Measurements from ENCODE around the gene TSEN15.

The TSEN15 gene

GRCh38 chr1:184051485-184052193 is at the start of gene TSEN15:
TSS of gene TSEN15 (plus strand) at chr1:184051730. CDS start at chr1:184051756, 26 bp downstream.
- peak; percentile 58 to 66 for DNase-seq (ENCODE audit: low read depth in 2 of 2)

DNA sequence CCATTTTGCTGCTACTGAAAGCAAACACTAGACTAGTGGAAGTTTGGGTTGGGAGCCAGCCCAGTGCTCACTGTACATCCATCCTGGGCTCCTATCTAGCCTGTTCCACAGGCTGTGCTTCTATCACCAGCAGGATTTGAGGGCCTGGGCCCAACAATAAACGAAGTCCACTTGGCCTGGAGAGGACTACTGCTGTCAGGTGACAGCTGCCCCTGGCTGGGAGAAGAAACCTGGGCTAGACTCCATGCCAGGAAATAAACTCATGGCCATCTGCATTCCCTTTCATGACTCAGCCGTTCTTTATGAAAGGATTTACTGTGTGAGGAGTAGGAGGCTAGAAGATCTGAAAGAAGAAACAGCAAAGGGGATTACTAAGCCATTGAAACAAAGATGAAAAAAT is 49.5 kb upstream of the TSEN15 start:
- no peak for DNase-seq (ENCODE audit: low read depth in 2 of 2)

DNA sequence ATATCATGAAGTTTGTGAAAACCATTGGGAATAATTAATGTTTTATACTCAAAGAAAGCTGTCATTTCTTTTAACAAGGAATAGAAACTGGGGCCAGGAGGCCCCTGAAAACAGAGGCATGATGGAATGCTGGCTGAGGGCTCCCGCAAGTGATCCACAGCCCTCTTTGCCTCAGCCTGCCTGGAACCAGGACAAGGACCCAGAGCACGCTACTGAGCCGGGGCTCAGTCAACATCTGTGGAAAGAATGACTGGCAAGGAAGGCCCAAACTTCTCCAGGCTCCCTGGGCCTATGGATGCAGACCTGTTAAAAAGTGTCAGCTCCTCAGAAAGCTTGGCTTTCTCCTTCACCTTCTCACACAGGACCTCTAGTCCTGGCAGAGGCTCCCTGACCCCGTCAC is 46.6 kb upstream of the TSEN15 start:
- no peak for DNase-seq (ENCODE audit: low read depth in 2 of 2)

DNA sequence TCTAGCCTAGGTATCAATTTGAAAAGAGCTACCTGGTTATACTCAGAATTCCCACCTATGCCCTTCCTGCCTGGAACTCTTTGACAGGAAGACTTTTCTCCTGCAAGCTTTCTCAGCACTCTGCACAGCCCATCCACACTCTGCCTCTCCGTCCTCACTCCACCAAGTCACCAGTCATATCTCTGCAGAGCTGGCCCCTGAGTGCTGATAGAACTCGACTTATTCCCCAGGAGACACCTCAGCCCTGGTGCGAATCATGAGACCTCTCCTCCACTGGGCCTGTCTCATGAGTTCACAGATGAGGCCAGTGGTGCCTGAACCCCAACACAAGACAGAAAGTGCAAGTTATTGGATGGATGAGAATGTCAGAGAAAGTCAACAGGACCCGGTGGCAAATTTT is 46.0 kb upstream of the TSEN15 start:
- no peak for DNase-seq (ENCODE audit: low read depth in 2 of 2)

- DNase-seq (ENCODE audit: low read depth in 2 of 2) = no peak
Observed at GRCh38 chr1:184010788-184011187, 40.7 kb upstream of the TSEN15 start.

GRCh38 chr1:184012187-184012586 is 39.3 kb upstream of the TSEN15 start:
- no peak for DNase-seq (ENCODE audit: low read depth in 2 of 2)

- DNase-seq (ENCODE audit: low read depth in 2 of 2) = no peak
Observed at GRCh38 chr1:184014271-184014670, 37.3 kb upstream of the TSEN15 start.

- no peak for DNase-seq (ENCODE audit: low read depth in 2 of 2)
Observed at GRCh38 chr1:184016169-184016568, 35.4 kb upstream of the TSEN15 start.

DNA sequence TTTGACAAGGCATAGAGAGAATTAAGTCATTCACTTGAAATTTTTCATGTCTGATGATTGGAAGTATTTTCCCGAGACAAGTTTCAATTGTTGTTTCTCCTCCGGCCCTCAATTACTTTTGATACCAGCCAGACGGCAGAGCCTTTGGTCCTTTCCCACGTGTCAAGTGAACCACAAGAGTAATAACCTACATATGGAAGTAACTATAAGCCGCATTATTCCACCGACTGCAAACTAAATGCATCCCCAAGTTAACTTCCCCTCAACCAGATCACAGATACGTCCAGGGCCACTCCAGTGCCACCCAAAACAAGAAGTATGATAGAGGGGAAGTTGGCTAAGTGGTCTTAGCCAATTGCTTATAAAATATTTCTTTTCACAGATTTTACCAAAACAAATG is 34.2 kb upstream of the TSEN15 start:
- DNase-seq (ENCODE audit: low read depth in 2 of 2) = no peak

DNA sequence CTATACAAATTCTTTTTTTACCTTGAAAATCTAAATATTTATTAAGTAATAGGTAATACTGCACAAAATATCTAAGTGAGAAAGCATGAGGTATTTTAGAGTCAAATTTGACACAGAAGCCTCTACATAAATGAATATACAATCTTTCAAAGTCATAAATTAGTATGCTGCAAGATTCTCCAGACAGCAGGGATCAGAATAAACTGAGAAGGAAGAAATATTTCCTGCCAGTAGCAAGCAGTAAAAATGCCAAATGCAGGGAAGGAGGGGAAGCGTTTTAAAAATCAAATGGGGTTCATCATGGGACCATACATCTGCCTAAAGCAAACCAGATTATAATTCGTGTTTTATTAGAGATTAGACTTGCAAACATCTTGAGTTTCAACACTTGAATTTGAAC is 32.9 kb upstream of the TSEN15 start:
- no peak for DNase-seq (ENCODE audit: low read depth in 2 of 2)

GRCh38 chr1:184019069-184019468 is 32.5 kb upstream of the TSEN15 start:
- no peak for DNase-seq (ENCODE audit: low read depth in 2 of 2)

- no peak for DNase-seq (ENCODE audit: low read depth in 2 of 2)
Observed at GRCh38 chr1:184019506-184019905, 32.0 kb upstream of the TSEN15 start.

GRCh38 chr1:184020328-184020727 is 31.2 kb upstream of the TSEN15 start:
- no peak for DNase-seq (ENCODE audit: low read depth in 2 of 2)

DNA sequence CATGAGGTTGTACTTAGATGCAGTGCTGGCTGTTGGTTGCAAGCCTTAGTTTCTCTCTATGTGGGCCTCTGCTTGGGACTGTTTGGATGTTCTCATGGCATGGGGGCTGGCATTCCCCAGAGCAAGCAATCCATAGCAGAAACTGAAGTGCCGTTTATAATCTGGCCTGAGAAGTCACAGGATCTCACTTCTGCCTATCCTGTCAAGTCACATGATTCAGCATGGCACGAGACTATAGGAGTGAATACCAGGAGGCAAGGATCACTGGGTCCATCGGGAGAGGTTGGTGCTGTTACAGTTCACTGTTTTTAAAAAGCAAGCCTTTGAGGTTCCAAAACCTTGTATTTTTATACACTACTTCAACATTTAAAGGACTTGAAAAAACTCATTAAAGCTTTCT is 30.7 kb upstream of the TSEN15 start:
- DNase-seq (ENCODE audit: low read depth in 2 of 2) = no peak

- DNase-seq (ENCODE audit: low read depth in 2 of 2) = no peak
Observed at GRCh38 chr1:184021728-184022127, 29.8 kb upstream of the TSEN15 start.

GRCh38 chr1:184022668-184023067 is 28.9 kb upstream of the TSEN15 start:
- no peak for DNase-seq (ENCODE audit: low read depth in 2 of 2)

DNA sequence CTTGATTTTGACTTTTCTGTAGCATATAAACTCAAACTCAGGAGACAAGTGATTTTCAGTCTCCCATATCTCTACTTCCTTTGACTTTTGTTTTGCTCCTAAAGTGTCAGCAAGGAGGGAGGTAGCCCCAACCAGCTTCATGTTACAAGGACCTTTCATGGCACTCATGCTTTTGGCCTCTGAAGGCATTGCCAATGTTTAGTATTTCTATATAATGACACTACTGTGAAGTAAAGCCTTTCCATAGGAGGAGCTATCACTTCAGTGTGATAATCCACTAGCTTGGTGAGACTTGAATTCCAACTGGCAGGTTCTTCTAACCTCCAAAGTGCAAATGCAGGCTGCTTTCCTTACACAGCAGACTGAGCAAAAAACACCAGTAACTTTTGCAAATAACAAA is 28.4 kb upstream of the TSEN15 start:
- no peak for DNase-seq (ENCODE audit: low read depth in 2 of 2)

DNA sequence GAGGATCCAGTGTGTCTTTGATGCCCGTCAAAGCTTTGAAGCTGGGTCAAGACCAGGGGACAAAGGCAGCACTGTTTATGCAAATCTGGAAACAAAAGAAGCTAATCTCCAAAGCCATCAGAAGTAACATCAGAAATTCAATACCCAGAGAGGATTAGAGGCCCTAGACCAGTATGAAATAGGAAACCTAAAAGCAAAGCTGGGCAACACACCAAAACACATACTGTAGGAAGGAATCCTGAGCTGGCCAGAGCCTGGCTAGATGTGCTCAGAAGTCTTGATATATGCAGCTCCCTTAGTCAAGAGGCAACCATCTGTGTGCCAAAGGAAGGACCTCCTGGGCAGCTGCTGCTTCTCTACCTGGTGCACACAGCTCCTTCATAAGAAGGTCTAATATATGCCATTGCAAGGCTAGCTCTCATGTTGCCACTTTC is 26.3 kb upstream of the TSEN15 start:
- DNase-seq (ENCODE audit: low read depth in 2 of 2) = no peak

DNA sequence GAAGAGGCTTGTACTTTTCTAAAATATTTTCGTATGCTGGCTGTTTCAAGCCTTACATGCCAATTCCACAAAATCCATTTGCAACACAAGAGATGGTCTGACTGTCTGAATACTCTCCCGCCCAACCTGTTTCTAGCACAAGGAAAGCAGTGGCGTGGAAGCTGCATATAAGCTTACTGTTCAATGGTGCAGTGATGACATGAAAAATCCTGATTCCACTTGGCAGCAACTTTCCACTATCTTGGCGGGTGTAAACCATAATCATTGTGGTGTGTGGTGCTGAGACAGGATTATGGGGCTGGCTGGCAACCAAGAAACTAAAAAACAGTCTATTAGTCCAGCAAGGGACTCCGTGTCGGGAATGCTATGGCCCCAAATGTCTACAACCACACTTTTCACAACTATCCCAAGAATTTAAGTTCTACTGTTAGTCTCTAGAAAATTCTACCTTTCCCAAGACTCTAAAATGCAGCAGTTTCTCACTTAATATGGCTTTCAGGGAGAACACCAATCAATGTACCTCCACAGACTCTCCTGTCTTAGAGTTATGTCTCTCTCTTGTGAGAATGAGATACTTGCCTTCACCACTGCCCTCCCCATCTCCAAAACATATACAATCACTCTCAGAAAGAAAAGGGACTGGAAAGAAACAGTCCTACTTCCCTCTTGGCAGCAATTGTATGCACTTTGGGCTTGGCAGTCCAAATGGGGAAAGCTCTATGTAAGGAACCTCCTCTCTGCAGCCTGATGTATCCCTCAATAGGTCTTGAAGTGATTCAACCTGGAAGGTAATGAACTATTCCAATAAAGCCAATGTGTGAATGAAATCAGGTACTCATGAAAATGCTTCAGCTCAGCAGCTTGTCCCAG is 23.5 kb upstream of the TSEN15 start:
- no peak for DNase-seq (ENCODE audit: low read depth in 2 of 2)

- no peak for DNase-seq (ENCODE audit: low read depth in 2 of 2)
Observed at GRCh38 chr1:184028854-184029623, 22.5 kb upstream of the TSEN15 start.

- DNase-seq (ENCODE audit: low read depth in 2 of 2) = no peak
Observed at GRCh38 chr1:184030433-184031091, 21.0 kb upstream of the TSEN15 start.

DNA sequence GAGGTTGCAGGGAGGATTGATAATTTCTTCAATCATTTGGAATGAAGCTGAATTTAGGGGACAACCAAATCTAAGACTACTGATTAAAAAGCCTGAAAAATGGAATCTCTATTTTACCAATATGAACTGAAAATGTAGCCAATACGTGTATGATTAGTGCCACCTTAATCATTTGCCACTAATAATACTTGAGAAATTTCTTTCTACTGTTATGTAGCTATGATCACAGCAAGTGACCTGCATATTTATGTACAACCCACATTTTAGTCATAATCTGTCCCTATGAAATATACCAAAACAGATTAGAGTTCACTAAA is 20.5 kb upstream of the TSEN15 start:
- no peak for DNase-seq (ENCODE audit: low read depth in 2 of 2)

Measured in activated CD4-positive, alpha-beta T cell treated with anti-CD3 and anti-CD28 coated beads for 24 hours (primary cell).